T-helper 1 cell (primary cell): ENCODE measurements around the gene COL5A1.

Experiments
- DNase-seq, 5 donors: peaks; one replicate each; pipeline ENCODE4 v3.0.0-alpha.2; 2012 to 2020

Gene COL5A1

GRCh38 chr9:134748591-134748990 is 107.0 kb downstream of the COL5A1 start:
- no peak for DNase-seq

- DNase-seq = no peak
Observed at GRCh38 chr9:134750450-134751155, 109.0 kb downstream of the COL5A1 start.

DNA sequence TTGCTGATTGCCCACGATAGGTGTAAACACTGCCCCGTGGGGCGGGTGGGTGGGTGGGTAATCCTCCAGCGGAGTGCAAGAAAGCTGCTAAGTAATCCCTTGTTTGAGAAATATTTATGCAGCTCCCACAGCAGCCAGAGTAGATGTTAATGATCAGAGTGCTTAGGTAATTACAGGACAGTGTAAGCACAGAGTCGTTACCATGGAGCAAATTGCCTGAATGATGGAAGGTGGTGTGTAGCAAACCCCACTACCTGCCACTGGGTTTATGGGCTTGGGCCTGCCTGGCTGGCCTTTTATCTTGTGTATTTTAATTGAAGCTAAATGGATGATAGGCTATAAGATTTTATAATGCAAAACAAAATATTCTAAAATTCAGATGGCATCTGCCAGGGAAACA is 110.0 kb downstream of the COL5A1 start:
- DNase-seq = no peak

DNA sequence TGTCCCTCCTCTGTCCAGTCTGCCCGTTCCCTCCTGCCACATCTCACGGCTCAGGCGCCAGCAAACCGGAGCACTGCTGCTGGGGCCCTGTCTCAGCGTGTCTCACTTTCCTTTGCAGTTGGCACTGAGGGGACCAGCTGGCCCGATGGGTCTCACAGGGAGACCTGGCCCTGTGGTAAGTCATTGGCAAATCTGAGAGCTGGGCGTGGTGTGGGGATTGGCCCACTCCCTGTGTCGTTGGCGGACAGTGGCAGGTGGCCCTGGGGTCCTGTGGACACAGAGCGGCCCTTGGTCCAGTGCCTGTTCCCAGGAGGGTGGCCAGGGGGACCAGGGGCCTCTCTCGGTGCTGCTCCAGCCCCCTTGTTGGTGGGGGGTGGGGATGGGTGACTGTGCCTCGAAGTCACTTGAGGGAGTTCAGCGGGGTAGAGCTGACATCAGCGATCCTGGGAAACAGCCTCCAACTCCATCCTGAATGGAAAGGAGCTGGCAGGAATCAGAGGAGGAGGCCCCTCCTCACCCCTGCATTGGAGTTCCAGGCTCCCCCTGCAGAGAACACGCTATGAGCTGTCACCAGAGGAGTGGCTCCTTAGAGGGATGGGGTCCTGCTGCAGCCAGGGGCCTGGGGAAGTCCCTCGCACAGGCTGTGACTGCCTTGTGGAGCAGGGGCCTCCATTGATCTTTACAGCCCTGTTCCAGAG is 111.0 kb downstream of the COL5A1 start:
- DNase-seq = no peak

GRCh38 chr9:134753191-134753590 is 111.6 kb downstream of the COL5A1 start:
- no peak for DNase-seq

DNA sequence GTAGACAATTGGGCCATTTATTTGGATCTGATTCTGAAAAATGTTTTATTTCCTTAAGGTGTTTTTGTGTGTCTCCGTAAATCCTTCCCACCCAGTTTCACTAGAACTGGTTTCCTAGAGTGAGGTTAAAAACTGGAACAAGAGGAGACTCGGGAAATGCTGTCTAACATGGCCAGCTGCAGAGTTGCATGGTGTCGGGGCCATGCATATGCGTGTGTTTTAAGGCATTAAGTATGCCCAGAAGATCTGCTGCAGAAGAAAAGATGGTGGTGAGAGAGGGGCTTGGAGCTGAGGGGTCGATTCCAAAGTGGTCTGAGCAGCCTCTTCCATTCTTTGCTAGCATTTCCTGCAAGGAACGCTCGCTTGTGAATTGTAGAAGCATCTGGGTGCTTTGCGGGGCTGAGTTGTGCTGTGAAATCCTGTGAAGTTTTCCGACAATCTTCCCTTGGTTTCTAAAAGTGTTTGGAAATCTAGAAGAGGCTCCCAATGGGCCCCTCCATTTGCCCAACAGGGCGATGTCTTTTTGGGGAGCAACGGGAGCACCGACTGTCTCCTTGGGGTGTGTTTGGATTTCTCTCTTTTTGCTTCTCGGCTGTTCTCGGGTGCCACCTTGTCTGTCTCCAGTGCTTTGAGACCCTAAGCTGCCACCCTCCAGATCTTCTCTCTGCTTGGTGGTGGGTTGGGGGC is 113.8 kb downstream of the COL5A1 start:
- no peak for DNase-seq

GRCh38 chr9:134756098-134756497 is 114.5 kb downstream of the COL5A1 start:
- no peak for DNase-seq

DNA sequence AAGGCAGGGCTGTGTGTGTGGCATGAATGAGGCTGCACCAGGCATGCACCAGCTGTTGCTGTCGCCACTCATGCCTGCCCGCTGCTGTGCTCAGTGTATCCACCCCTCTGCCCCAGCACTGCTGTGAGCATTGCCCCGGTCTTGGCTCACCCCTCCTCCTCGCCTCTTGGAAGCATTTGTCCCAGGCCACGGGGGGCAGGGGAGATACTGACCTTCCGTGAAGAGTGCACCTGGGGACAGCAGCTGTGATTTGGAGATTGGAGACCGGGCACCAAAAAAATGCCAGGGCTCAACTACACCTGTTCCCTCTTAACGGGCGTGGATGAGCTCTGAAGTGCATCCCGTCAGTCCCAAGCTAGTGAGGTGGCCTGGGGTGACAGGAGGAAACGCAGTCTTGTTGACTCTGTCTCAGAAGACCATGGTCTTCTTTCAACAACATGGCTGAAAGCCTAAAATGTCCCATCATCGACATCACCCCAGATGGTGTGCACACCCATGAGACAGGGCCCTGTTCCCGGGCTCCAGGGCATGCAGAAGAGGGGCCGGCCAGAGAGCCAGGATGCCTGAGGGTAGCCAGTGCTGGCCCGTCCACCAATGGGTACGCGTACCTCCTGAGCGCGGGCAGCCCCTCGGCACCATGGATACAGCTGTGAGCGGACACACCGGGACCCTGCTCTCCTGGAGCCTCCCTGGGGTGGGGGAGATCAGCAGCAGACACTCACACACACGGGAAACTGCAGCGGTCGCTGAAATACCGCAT is 115.8 kb downstream of the COL5A1 start:
- DNase-seq = no peak

DNA sequence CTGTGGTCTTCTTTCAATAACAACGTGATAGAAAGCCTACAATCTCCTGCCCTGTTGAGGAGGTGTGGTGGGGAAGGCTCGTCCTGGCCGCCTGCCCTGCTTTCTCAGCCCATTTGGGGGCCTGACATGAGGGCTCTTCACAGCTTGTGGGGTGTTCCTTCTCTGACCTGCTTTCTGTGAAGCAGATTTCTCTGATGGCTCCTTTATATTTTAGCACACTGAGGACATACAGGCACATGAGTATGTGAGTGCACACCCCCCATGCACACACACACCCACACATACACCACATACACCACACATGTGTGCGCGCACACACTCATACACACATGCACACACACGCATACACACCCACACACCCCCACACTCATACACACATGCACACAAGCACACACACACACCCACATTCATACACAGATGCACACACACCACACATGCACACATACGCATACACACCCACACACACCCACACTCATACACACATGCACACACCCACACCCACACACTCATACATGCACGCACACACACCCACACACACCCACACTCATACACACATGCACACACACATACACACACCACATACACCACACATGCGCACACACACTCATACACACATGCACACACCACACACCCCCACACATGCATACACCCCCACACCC is 117.5 kb downstream of the COL5A1 start:
- no peak for DNase-seq

DNA sequence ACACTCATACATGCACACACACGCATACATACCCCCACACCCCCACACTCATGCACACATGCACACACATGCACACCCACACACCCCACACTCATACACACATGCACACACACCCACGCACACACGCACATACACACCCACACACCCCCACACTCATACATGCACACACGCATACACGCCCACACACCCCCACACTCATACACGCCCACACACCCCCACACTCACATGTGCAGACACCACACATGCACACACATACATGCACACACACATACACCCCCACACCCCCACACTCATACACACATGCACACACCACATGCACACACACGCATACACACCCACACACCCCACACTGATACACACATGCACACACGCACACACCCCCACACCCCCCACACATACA is 118.3 kb downstream of the COL5A1 start:
- DNase-seq = no peak

- no peak for DNase-seq
Observed at GRCh38 chr9:134760750-134761420, 119.3 kb downstream of the COL5A1 start.

DNA sequence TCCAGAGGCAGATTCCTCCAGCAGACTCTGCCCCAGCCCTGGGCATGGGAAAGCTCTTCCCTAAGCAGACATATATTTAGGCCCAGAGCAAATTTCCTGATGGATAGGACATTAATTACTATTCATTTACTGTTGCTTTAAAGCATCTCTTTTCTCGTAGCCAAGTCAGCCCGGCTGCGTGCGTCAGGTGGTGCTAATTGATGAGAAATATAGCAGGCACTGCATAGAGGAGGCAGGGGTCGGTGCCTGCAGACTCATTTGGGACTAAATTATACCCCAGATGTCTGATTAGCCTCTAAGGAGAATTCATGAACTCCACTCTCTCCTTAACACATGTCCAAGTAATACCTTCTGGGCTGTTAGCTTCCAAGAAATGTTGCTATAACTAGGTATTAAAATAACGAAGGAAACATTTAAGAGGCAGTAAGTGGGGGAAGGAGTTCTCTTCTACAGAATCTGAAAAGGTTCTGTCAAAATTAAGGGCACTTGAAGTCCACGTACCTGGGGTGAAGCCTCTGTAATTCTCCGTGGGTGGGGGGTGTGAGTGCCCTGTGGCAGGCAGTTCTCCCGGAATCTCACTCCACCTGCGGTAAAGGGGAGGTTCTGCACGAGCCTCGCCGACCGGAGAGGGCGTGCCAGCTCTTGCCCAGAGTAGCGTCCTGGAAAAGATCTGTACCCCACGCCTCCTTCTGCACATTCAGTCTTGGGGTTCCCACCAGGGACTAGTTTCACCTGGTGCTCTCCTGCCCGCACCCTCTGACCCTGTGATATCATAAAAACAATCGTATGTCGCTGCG is 123.1 kb downstream of the COL5A1 start:
- DNase-seq = no peak

- DNase-seq = no peak
Observed at GRCh38 chr9:134765785-134766184, 124.2 kb downstream of the COL5A1 start.

- no peak for DNase-seq
Observed at GRCh38 chr9:134766587-134766986, 125.0 kb downstream of the COL5A1 start.

- no peak for DNase-seq
Observed at GRCh38 chr9:134768332-134768708, 126.7 kb downstream of the COL5A1 start.

- no peak for DNase-seq
Observed at GRCh38 chr9:134768709-134769351, 127.2 kb downstream of the COL5A1 start.

GRCh38 chr9:134770972-134771971 is 129.7 kb downstream of the COL5A1 start:
- DNase-seq = no peak

DNA sequence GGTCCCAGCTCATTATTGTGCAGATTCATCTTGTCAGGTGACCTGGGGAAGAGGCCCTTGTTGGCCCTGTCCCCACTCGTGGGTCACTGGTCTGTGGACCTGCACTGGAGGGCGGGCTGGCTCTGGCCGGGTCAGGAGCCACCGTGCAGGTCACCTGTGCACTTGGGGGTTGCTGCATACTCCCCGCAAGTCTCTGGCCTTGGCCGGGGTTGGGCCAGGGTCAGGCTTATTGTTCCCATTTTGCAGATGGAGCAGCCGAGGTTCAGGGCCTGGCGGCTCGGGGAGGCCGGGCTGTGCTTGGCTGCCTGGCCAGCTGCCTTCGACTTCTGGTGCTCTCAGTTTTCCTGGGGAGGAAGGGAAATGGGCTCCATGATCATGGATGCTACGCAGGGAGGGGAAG is 130.7 kb downstream of the COL5A1 start:
- DNase-seq = no peak

- no peak for DNase-seq
Observed at GRCh38 chr9:134773842-134774241, 132.2 kb downstream of the COL5A1 start.
